Esophagus squamous epithelium (tissue), 5 donors: ENCODE measurements around the gene TBCD. TPM values are rescaled to one million over a fixed set of nuclear protein-coding genes. Genes with fewer than 3 reads are reported as not detected.
"Not testable (repeated sequence)": the region's sequence is repeated elsewhere in the genome, so short reads cannot be mapped to it uniquely, and the experiment has no call there.

ENCODE experiments used
- DNase-seq: peaks from one replicate; lab custom pipeline; 2025; lab: John Stamatoyannopoulos, UW
- H3K27ac ChIP-seq, 4 donors: fragments of 200-600 bp; sonication (generic); one replicate each; pipeline ENCODE4 v1.5.1; 2016 to 2019; ENCODE audit warnings: mild to moderate bottlenecking in 1 of 4
- H3K27me3 ChIP-seq, 4 donors: fragments of 200-600 bp; sonication (generic); 1 replicate in 3 of 4; 2 replicates in 1 of 4; pipeline versions ENCODE4 v1.5.1 to v1.6.0; 2017 to 2021; ENCODE audit warnings: antibody characterized with exemption in 1 of 4
- H3K36me3 ChIP-seq, 3 donors: fragments of 200-600 bp; sonication (generic); one replicate each; pipeline ENCODE4 v1.5.1; 2016 to 2019
- H3K4me1 ChIP-seq, 3 donors: fragments of 200-600 bp; sonication (generic); one replicate each; pipeline ENCODE4 v1.5.1; 2017 to 2019
- H3K4me3 ChIP-seq, 4 donors: fragments of 200-600 bp; sonication (generic); 1 replicate in 3 of 4; 2 replicates in 1 of 4; pipeline ENCODE4 v1.5.1; 2016 to 2019; ENCODE audit warnings: mild to moderate bottlenecking in 2 of 4, moderate library complexity in 1 of 4
- H3K9me3 ChIP-seq, 3 donors: fragments of 200-600 bp; sonication (generic); one replicate each; pipeline ENCODE4 v1.5.1; 2016 to 2019
- CTCF ChIP-seq, 6 experiments: fragments of 450-650 bp in 4 of 6; fragments of 200-600 bp in 2 of 6; sonication (generic) in 2 of 6; IDR thresholded peaks; one replicate each; pipeline ENCODE4 v1.5.1; 2016 to 2019; ENCODE audit warnings: antibody characterized with exemption in 6 of 6, mild to moderate bottlenecking in 4 of 6, moderate library complexity in 4 of 6
- POLR2A ChIP-seq, 4 donors: fragments of 450-650 bp; IDR thresholded peaks; one replicate each; pipeline ENCODE4 v1.6.1; 2017; ENCODE audit warnings: antibody characterized with exemption in 4 of 4, mild to moderate bottlenecking in 4 of 4, moderate library complexity in 3 of 4
- WGBS, 2 donors: methylation state at CpG; one replicate each; pipeline ENCODE4 v1.1.5; 2018; 5-methylcytosine and 5-hydroxymethylcytosine counted together
- intact Hi-C: fragments of 100-400 bp; cut with DNase I; formaldehyde crosslinking; loops from one replicate; pipeline ENCODE4 v1.15.0; 2022
- total RNA-seq, 4 donors: library from RNA; depleted of rRNA; stranded (reverse); fragments of >200 nt; gene quantifications; one replicate each; pipeline ENCODE4 v1.1.0, GENCODE V29; 2016
- donor health status: DM: yes; HTN: yes; CAD: no.

Gene TBCD
- total RNA-seq, 4 donors from 2014 or later, result 38.8 to 58.3 (median 55.0) TPM

- no peaks in the 10 kb centered on the region for H3K27me3 ChIP-seq
- H3K4me3 ChIP-seq, result no peak overlapping the region
- H3K4me1 ChIP-seq, result peaks cover 0 to 14% (median 8%) of the 10 kb centered on the region in 3 donors
- H3K9me3 ChIP-seq, result no peaks in the 10 kb centered on the region
- intact Hi-C loops, result no loop called here
- TF ChIP-seq POLR2A (IDR thresholded peaks at IDR 0.05), result no peak
- no peak for TF ChIP-seq CTCF (IDR thresholded peaks at IDR 0.05)
- WGBS, 2 donors, result 76 to 84% methylated on average over 3 to 7 of the region's 19 CpGs
- peaks cover 0 to 7% (median 0%) of the 10 kb centered on the region in 3 donors for H3K36me3 ChIP-seq
- no peak overlapping the region for H3K27ac ChIP-seq
- DNase-seq, result no peak
These were observed 209.7 kb downstream of the TBCD start for GRCh38 chr17:82961366-82962162.

- 83% methylated on average over 17 of the region's 21 CpGs for WGBS, 2 donors
- DNase-seq, result no peak
- intact Hi-C loops, result no loop called here
- peaks cover 0 to 14% (median 8%) of the 10 kb centered on the region in 3 donors for H3K4me1 ChIP-seq
- TF ChIP-seq POLR2A (IDR thresholded peaks at IDR 0.05), result no peak
- TF ChIP-seq CTCF (IDR thresholded peaks at IDR 0.05), result no peak
- no peaks in the 10 kb centered on the region for H3K27me3 ChIP-seq
- peaks cover 0 to 7% (median 0%) of the 10 kb centered on the region in 3 donors for H3K36me3 ChIP-seq
- H3K9me3 ChIP-seq, result no peaks in the 10 kb centered on the region
- no peak overlapping the region for H3K27ac ChIP-seq
- H3K4me3 ChIP-seq, result no peak overlapping the region
These were observed 210.4 kb downstream of the TBCD start for GRCh38 chr17:82962163-82962720.

GRCh38 chr17:82963104-82963950 lies 211.5 kb downstream of the TBCD start:
- peaks cover 0 to 14% (median 8%) of the 10 kb centered on the region in 3 donors for H3K4me1 ChIP-seq
- intact Hi-C loops, result no loop called here
- peak overlapping the region in 2 of 4 donors; percentile 25 to 75 for H3K27ac ChIP-seq
- DNase-seq, result no peak
- H3K27me3 ChIP-seq, result no peaks in the 10 kb centered on the region
- H3K4me3 ChIP-seq, result peak overlapping the region in 2 of 4 donors; percentile 9 to 45
- no peaks in the 10 kb centered on the region for H3K9me3 ChIP-seq
- H3K36me3 ChIP-seq, result peaks cover 0 to 7% (median 0%) of the 10 kb centered on the region in 3 donors
- TF ChIP-seq CTCF (IDR thresholded peaks at IDR 0.05) (peak; percentile 38 to 61 (median 56)), POLR2A (IDR thresholded peaks at IDR 0.05) (no peak)
- 31 to 71% methylated on average over 4 to 23 of the region's 25 CpGs for WGBS, 2 donors

- H3K9me3 ChIP-seq, H3K36me3 ChIP-seq, DNase-seq, intact Hi-C loops, H3K4me3 ChIP-seq, H3K27ac ChIP-seq, H3K27me3 ChIP-seq: not testable (repeated sequence)
- H3K4me1 ChIP-seq, result peaks cover 0 to 14% (median 8%) of the 10 kb centered on the region in 3 donors
- 84 to 87% methylated on average over 12 of the region's 32 CpGs for WGBS, 2 donors
These were observed 212.6 kb downstream of the TBCD start for GRCh38 chr17:82964451-82964850.

GRCh38 chr17:82964851-82965341 lies 213.0 kb downstream of the TBCD start:
- no peak for DNase-seq
- intact Hi-C loops, result no loop called here
- no peaks in the 10 kb centered on the region for H3K27me3 ChIP-seq

More at GRCh38 chr17:82964851-82965341, 213.0 kb downstream of the TBCD start:
- Histone ChIP-seq H3K27ac (no peak overlapping the region), H3K4me3 (no peak overlapping the region), H3K36me3 (no peaks in the 10 kb centered on the region), H3K9me3 (no peaks in the 10 kb centered on the region), H3K4me1 (peaks cover 0 to 14% (median 8%) of the 10 kb centered on the region in 3 donors)
- 98% methylated on average over 8 of the region's 25 CpGs; no CpG with 5 or more reads in 1 of the 2 donors for WGBS, 2 donors
- TF ChIP-seq CTCF (IDR thresholded peaks at IDR 0.05) (no peak), POLR2A (IDR thresholded peaks at IDR 0.05) (no peak)
